ENCODE measurements around the gene RAB9B.
A peak's percentile ranks its signal among the peaks of the same experiment; 100 is the strongest.
"Not testable (repeated sequence)": the region's sequence is repeated elsewhere in the genome, so short reads cannot be mapped to it uniquely, and the experiment has no call there.

RAB9B gene, protein sequence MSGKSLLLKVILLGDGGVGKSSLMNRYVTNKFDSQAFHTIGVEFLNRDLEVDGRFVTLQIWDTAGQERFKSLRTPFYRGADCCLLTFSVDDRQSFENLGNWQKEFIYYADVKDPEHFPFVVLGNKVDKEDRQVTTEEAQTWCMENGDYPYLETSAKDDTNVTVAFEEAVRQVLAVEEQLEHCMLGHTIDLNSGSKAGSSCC

DNA sequence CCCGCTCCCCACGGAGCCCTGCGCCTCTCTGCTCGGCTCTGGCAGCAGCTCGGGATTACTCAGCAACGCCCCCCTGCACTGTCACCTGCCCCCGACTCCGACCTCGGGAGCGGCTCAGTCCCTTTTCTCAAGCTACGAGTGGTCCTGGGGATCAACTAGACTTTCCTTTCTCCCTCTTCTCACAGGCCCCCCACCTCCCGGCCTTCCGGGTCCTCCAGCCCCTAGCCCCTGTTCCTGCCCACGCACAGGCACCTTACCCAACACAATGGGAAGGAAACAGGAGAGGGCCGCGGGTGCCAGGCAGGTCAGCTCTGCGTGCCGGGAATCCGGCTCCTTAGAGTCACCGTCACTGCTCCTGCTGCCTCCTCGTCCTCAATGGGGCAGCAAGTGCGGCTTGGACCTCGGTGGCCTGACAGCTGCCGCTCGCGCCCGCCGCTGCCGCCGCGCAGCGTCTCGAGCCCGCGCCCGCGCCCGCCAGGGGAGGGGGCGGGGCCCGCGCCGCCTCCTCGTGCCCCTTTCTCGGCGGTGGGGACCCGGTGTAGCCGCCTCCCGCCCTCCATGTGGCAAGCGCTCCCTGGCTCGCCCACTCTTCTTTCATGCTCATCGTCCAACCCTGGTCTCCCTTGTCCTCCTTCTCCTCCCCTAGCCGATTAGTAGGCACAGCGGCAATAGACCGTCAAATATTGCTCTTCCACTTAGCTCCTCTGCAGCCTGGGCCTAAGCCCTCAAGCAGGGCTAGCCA lies at the start of gene RAB9B:
Gene RAB9B, minus strand, starts transcription at position 455 of the 742 bp plus-strand sequence. CDS start 6,473 bp downstream, outside the sequence.
- FAIRE-seq = no peak

DNA sequence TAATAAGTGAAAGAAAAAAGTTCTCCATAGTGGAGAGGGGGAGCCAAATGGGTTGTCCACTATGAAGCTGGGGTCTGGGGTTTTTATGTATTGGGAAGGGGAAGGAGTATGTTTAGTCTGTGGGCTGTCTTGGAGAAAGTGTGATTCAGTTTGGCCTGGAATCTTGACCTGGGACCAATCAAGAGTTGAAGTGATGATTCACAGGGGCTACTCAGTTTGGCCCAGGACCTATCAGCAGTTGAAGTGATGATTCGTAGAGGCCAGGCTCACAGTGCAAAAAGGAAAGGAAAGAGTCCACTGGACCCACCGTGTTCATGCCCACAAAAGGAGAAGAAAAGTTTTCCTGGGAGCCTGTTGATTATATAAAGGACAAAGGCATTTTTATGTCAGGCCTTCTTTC lies 47.3 kb upstream of the RAB9B start:
- FAIRE-seq = no peak

DNA sequence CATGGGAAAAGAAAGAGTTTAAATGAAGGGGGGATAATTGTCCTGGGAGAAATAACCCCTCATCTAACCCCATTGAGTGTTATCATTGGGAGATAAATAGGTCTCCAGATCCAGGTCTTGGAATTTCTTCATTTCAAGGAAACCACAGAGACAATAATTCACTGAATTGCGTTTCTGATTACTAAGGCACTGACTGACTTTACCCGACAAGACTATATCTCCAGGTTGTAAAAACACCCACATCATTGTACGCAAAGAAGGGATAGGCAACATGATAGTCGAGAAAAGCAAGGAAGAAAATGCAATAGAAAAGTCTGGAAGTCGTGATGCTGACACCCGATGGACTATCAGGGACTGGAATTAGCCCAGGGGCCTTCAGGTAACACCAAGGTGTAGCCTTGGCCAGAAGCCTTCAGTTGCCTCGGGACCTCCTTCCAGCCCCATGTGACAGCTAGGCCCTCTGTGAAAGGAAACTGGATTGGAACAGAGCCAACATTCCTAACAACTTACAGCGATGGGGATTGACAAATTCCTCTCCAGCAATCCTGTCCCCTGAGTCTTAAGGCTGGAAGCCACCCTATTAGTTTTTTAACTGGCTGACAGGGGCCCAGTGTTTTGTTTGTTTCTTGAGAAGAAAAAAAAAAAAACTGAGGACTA lies 46.5 kb upstream of the RAB9B start:
- no peak for FAIRE-seq

DNA sequence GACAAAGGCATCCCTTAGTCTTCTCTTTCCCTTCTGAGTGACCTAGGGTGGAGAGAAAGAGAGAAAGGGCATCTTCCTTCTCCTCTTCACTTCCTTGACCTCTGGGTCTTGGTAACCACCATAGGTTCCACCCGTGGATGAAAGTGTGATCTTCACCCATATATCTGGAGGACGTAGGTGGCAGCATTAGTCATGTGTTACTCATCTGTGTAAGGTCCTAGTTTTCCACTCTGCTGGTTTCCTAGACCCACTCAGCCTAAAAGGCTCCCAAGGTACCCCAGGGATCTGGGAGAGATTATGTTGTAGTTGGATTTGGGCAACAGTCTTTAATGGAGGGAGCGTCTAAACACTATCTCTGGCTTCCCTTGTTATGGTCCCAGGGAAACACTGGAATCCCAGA lies 45.5 kb upstream of the RAB9B start:
- FAIRE-seq = no peak

DNA sequence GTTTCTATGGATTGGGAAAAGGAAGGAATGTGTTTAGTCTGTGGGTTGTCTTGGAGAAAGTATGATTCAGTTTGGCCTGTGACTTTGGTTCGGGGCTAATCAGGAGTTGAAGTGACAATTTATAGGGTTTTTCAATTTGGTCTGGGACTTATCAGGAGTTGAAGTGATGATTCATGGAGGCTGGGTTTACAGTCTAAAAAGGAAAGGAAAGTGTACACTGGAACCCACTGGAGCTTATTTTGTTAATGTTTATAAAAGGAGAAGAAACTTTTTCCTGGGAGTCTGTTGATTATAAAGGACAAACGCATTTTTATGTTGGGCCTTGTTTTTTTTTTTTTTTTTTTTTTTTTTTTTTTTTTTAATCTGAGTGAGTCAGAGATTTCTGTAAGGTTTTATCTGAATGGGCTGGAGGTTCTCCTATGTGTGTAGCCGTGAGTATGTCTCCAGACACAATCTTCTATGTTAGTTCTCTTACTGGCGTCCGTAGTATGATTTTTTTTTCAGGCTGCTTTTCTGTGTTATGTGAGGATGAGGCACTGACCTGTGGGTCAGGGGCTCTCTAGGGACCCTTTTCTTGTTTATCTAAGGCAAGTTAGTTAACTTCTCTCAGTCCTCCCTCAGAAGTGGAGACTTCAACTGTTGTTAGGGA lies 33.0 kb upstream of the RAB9B start:
- FAIRE-seq = no peak

DNA sequence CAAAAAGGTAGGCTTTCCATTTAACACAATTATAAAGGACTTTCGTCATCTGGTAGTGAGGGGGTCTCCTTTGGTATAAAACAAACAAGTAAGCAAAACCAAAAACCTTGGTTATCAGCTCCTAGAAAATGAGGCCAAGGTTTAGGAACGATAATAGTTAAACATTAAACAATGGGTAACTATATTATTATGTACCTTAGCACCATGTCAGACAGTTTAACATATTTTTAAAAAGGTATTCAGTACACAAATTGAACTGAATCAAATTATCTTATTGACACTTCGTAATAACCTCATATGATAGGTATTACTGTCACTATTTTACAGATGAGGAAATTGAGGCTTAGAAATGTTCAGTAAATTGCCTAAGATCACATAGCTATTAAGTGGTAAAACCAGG lies 32.1 kb upstream of the RAB9B start:
- FAIRE-seq = no peak

DNA sequence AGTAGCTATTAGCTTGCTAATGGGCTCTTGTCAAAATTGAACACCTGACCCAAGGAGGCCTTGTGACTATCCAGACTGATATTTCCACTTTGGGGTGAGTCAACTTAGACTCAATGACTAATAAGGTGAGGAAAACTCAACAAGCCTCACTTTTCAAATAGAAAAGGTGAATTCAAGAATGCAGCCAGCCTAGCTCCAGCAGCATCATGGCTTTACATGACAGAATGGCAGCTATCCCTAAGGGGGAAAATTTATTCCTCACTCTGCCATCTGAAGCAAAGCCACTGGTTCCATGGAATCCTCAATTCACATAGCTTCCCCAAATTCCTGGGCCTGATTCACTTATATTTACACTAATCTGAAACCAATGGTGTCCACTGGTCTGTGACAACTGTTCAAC lies 29.1 kb upstream of the RAB9B start:
- FAIRE-seq = no peak

DNA sequence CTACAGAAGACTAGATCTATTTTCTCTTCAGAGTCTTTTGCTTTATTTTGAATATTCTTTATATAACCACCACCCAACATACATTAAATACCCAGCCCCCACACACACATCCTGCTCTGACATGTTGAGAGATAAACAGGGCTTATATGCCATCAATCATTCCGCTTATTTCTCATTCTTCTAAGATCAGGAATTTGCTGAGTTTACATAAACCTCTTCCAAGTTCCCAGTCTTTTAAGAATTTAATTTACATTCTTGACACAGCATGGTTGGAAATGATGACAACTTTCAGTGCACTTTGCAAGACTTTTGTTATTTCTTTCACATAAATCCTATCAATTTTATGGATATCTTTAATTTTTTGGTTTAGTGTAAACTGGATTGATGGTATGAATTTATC lies 17.5 kb upstream of the RAB9B start:
- no peak for FAIRE-seq

DNA sequence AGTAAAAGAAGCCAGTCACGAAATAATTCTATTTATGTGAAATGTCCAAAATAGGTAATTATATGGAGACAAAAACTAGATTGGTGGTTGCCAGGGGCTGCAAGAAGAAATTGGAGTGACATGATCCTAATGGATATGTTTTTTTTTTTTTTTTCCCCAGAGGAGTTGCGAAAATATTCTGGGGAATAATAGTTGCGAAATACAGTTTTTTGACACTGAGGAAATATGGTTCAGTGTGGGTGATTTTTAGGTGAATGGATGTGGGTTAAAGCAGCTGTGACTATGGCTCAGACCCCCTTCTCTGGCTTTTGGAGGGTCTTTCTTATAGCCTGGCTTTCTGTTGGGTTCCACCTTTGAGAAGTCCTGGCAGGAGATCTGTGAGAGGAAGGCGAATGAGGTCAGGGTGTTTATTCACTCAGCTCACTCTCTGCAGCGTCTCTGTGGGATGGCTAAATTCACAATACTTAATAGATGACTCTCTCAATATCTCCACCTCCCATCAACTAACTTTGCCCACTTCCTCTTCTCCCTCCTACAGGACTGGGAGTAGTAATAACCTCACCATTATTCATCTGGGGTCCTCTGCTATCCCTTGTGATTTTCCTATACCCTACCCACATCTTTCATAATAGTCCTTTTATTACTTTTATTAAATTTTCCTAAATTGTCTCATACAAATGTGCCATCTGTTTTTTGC lies 15.3 kb upstream of the RAB9B start:
- FAIRE-seq = no peak

DNA sequence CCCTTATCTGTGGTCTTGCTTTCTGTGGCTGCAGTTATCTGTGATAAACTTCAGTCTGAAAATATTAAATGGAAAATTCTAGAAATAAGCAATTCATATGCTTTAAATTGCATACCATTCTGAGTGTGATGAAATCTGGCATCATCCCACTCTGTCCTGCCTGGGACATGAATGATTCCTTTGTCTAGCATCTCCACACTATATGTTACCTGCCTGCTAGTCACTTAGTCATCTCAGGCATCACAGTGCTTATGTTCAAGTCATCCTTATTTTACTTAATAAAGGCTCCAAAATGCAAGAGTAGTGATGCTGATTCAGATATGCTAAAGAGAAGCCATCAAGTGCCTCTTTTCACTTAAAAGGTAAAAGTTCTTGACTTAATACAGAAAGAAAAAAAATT lies 14.3 kb upstream of the RAB9B start:
- FAIRE-seq = no peak

DNA sequence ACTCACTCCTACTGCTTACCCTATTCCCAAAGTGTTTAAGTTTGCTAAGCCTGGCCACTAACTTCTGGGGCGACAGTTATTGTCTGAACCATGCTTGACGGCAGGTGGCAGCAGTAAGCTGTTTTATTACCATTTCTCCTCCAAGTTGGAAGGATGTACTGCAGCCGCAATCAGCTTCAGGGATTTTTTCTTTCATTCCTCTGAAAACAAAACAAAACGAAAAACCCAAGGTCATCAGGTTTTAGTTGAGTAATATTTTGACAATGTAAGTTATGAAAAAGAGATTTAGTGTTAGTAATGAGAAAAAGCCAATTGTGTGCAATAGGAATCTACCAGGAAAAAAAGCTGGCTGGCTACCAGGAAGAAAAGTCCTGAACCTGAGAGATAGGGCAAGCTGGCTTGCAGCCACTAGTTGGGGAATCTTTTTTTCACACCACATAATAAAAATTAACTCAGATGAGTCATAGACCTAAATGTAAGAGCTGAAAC lies 13.2 kb upstream of the RAB9B start:
- peak; percentile 94 for FAIRE-seq

DNA sequence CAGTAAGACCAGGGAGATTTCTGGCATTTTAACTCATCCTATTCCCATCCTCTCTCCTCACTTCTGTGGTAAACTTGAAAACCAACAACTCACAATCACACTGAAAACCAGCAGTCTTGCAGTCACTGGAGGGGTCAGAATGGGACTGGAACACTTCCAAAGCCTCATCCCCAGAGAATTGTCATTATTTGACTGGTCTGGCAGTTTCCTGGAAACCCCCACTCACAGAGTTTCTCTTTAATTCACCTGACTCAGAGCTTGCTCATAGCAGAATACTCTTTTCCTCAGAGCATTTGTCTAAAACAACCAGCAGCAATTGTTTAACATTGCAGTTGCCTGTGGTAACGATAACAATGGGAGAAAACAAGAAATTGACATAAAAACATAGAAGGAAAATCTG lies 7.3 kb upstream of the RAB9B start:
- FAIRE-seq = no peak

DNA sequence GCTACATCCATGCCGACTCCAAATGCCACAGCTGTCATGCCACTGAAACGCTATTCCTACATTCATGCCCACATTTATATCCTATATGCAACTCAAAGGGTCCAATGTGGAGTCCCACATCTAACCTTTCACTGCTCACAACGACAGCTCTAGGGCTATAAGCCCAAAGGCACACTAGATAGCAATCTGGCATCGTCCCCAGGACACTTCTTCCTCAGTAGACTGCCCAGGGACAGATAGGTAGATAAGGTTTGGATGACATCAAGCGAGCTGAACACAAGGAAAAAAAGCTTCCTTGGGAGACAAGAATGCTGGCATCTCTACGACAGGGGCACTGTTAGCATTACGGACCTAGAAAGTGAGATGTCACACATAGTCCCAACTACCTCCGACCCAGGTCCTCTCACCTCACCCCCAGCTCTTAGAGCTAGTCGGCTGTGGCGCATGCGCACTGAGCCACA lies 685 bp downstream of the RAB9B start:
- no peak for FAIRE-seq

DNA sequence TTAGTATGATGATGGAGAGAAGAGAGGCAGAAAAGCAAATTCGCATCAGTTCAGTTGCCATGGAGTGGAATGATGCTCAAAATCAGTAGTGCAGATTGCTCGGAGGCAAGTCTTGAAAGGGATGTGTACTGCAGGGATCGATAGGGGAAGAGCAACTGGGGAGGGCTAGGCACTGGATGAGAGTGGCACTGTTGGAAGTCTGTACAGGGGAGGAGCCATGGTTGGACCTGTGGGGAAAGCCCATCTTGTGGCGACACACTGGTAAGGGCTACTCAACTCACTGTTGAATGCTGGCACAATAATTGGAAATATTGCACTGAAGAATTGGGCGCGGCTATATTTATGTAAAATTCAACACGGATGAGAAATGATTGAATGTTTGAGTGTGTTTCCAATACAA lies 1.2 kb downstream of the RAB9B start:
- FAIRE-seq = no peak

DNA sequence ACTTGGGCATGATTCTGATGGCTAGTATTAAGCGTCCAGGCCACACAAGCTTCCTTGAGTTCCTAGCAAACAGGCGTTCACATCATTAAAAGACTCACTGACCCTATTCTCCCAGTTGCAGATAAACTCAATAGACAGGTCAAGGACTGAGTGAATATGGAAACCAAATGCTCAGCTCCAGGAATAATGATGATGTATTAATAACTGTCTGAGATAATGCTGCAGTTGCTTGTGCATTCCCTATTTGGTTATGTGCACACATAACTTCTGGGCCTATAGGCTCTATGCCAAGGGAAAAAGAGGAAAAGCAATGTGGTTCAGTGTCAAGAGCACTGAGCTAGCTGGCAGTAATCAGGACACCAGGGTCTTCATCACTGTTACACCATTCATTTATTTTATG lies 3.5 kb downstream of the RAB9B start:
- no peak for FAIRE-seq

DNA sequence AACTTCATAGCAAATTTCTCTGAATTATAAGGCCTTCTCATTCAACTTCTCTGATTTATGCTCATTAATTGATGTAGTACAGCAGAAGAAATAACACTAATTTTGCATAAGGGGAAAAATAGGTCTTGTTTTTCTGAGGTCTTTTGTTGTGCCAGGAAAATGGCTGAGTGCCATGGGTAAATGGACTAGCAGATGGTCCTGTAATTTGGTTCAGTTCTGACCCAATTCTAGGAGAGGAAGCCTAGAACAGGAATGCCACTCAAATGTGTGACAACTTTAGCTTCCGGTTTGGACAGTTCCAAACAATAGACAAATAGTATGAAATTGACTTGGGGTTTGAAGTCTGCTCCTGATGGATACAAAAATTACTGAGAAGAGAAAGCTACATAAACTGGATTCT lies 6.2 kb downstream of the RAB9B start:
- no peak for FAIRE-seq

DNA sequence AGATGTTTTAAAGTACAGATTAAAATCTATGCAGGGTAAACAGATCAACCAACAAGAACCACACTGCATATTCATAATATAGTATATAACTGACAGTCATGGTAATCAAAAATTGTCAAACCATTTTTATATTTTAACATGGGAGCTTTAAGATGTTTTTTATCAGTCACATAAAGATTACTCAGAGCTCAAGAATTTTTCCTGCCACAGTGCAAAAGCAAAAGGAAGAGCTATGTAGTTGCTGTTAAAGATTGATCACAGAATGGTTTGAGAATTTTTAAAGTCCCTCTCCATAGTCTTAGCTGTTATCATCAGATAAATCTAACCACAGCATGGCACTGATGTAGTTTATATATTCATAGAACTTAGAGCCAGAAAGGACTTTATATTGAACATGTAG lies 8.5 kb downstream of the RAB9B start:
- FAIRE-seq = no peak

DNA sequence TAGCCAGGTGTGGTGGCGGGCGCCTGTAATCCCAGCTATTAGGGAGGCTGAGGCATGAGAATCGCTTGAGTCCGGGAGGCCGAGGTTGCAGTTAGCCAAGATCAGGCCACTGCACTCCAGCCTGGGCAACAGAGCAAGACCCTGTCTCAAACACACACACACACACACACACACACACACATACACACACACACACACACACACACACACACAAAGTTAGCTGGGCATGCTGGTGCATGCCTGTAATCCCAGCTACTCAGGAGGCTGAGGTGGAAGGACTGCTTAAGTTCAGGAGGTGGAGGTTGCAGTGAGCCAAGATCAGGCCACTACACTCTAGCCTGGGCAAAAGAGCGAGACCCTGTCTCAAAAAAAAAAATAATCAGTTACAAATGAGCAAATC lies 11.3 kb downstream of the RAB9B start:
- FAIRE-seq = not testable (repeated sequence)

DNA sequence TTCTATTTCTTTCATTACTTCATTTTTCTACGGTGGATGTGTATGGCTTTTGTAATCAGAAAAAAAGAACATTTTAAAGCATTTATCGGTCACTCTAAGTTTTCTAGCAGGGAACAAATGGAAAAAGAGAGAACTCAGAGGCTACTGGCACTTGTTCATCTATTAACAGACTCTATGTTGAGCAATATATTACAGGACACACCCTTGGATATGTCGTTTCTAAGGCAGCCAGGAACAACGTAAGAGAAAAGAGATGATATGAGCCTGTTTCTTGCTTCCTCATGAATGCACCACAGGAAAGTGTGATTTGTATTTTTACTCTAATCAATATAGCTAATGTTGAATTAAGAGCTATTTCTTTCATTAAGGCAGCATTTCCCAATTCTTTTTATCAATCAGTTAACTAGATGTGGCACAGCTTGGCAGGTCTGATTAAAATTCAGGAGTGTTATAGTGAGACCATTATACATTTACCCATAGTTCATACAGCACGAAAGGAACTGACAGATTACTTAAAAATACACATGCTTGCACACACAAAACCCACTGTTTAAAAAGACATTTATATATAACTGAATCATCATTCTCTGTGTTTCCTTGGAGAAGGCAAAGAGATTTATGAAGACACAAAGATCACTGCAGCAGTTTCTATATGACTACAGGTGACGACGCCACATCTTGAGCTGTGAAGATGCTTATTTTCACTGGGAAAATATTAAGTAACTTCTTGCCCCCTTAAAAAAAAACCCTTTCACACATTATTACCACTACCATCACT lies 13.0 kb downstream of the RAB9B start:
- FAIRE-seq = no peak

DNA sequence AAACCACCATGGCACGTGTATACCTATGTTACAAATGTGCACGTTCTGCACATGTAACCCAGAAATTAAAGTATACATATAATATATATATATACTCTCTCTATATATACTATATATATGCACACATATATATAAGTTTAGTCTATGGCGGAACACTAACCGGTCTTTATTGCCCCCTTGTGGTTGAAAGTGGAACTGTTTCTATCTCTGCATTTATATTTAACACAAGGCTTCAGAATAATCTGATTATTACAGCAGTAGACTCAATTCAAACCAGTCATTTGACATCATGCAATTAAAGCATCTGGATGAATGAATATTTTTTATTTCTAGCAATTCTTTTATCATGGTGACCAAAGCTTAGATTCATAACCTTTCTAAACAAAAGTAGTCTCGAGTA lies 14.6 kb downstream of the RAB9B start:
- peak; percentile 97 for FAIRE-seq

DNA sequence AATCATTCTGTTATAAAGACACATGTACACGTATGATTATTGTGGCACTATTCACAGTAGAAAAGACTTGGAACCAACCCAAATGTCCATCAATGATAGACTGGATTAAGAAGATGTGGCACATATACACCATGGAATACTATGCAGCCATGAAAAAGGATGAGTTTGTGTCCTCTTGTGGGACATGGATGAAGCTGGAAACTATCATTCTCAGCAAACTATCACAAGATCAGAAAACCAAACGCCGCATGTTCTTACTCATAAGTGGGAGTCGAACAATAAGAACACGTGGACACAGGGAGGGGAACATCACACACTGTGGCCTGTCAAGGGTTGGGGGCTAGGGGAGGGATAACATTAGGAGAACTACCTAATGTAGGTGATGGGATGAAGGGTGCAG lies 15.0 kb downstream of the RAB9B start:
- not testable (repeated sequence) for FAIRE-seq

DNA sequence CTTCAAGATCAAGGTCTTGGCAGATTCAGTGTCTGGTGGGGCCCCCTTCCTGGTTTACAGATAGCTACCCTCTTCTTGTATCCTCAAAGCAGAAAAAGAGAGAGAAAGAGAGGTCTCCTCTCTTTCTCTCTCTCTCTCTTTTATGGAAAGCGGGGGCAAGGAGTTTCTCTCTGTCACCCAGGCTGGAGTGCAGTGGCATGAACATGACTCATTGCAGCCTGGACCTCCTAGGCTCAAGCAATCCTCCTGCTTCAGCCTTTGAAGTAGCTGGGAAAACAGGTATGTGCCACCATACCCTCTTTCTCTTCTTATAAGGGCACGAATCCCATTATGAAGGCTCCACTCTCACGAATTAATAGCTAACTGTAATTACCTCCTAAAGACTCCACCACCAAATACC lies 20.2 kb downstream of the RAB9B start:
- no peak for FAIRE-seq
